B cell (primary cell): ENCODE measurements around the gene TTLL5. TPM values are rescaled to one million over a fixed set of nuclear protein-coding genes. Genes with fewer than 3 reads are reported as not detected.

Experiments used
- ATAC-seq: fragments of 200-7000 bp; cut with Tn5 transposase; one replicate; pipeline ENCODE4 v1.10.0; 2021; ENCODE audit warnings: low read depth, mild to moderate bottlenecking, moderate number of reproducible peaks, moderate library complexity
- CTCF ChIA-PET: fragments of 350-600 bp; sonication (Branson Sonifier 250); formaldehyde crosslinking; loops from one replicate; lab custom pipeline; 2021; ENCODE audit warnings: antibody characterized with exemption, inconsistent platforms; lab: Charles Lee
- POLR2A ChIA-PET: fragments of 350-600 bp; sonication (Branson Sonifier 250); formaldehyde crosslinking; loops from one replicate; lab custom pipeline; 2021; ENCODE audit warnings: antibody characterized with exemption; lab: Charles Lee
- DNase-seq: peaks from one replicate; pipeline ENCODE4 v3.0.0; 2013
- H2AFZ ChIP-seq: 2 replicates; pipeline ENCODE4 v1.6.1; 2012; ENCODE audit warnings: mild to moderate bottlenecking, low read depth, low read length; ENCODE audit not compliant: insufficient read depth, poor library complexity, severe bottlenecking
- H3K27ac ChIP-seq, 2 donors: 1 replicate in 1 of 2; 2 replicates in 1 of 2; pipeline ENCODE4 v1.5.1; 2012 to 2013; ENCODE audit warnings: low read length in 2 of 2, mild to moderate bottlenecking in 2 of 2, moderate library complexity in 1 of 2
- H3K27me3 ChIP-seq, 4 experiments: fragments of 200-600 bp in 1 of 4; sonication (generic) in 1 of 4; replicated peaks in 1 of 4; 1 replicate in 2 of 4; 2 replicates in 2 of 4; pipeline versions ENCODE4 v1.6.1 to v1.7.0; 2013 to 2016; ENCODE audit warnings: low read length in 3 of 4, mild to moderate bottlenecking in 2 of 4, mixed read lengths in 1 of 4, moderate library complexity in 1 of 4; ENCODE audit not compliant: insufficient read depth in 4 of 4, control insufficient read depth in 3 of 4; ENCODE audit errors: control extremely low read depth in 1 of 4
- H3K36me3 ChIP-seq, 2 experiments: replicated peaks in 1 of 2; 1 replicate in 1 of 2; 2 replicates in 1 of 2; pipeline versions ENCODE4 v1.6.1 to v1.7.1; 2013; ENCODE audit warnings: low read length in 1 of 2; ENCODE audit not compliant: insufficient read depth in 2 of 2, control insufficient read depth in 1 of 2; ENCODE audit errors: control extremely low read depth in 1 of 2, extremely low read depth in 1 of 2
- H3K4me1 ChIP-seq, 2 donors: fragments of 200-600 bp in 1 of 2; sonication (generic) in 1 of 2; 1 replicate in 1 of 2; 2 replicates in 1 of 2; pipeline versions ENCODE4 v1.5.1 to v1.6.1; 2013 to 2017; ENCODE audit warnings: low read length in 2 of 2; ENCODE audit not compliant: control insufficient read depth in 2 of 2, insufficient read depth in 2 of 2
- H3K4me2 ChIP-seq: replicated peaks from 2 replicates; pipeline ENCODE3; 2012; ENCODE audit warnings: mild to moderate bottlenecking, low read depth, low read length; ENCODE audit not compliant: poor library complexity, severe bottlenecking
- H3K4me3 ChIP-seq, 5 experiments: fragments of 200-600 bp in 1 of 5; sonication (generic) in 1 of 5; 1 replicate in 3 of 5; 2 replicates in 2 of 5; pipeline versions ENCODE4 v1.5.1 to v1.7.0; 2011 to 2016; ENCODE audit warnings: low read length in 4 of 5, mild to moderate bottlenecking in 4 of 5, low read depth in 2 of 5, control low read depth in 1 of 5, moderate library complexity in 1 of 5; ENCODE audit not compliant: insufficient read depth in 1 of 5; ENCODE audit errors: control extremely low read depth in 1 of 5, extremely low read depth in 1 of 5
- H3K79me2 ChIP-seq: fragments of 200-600 bp; sonication (generic); one replicate; pipeline ENCODE4 v1.6.0; 2016; ENCODE audit warnings: low read length; ENCODE audit not compliant: control insufficient read depth, insufficient read depth
- H3K9ac ChIP-seq: fragments of 200-600 bp; sonication (generic); 2 replicates; pipeline ENCODE4 v1.6.1; 2017; ENCODE audit warnings: mild to moderate bottlenecking, low read length, moderate library complexity
- H3K9me3 ChIP-seq, 3 donors: one replicate each; pipeline versions ENCODE4 v1.6.1 to v1.7.1; 2013; ENCODE audit warnings: low read length in 2 of 3; ENCODE audit not compliant: control insufficient read depth in 2 of 3, insufficient read depth in 1 of 3; ENCODE audit errors: control extremely low read depth in 1 of 3
- H4K20me1 ChIP-seq: 2 replicates; pipeline ENCODE4 v1.6.0; 2012; ENCODE audit warnings: mild to moderate bottlenecking, low read length; ENCODE audit not compliant: insufficient read depth, control insufficient read depth, poor library complexity, severe bottlenecking
- H3K27ac Mint-ChIP-seq: one replicate; pipeline ENCODE4 v1.8.0; 2021; ENCODE audit warnings: mixed read lengths
- H3K27me3 Mint-ChIP-seq: one replicate; pipeline ENCODE4 v1.8.0; 2021; ENCODE audit warnings: mixed read lengths
- H3K4me1 Mint-ChIP-seq: one replicate; pipeline ENCODE4 v1.8.0; 2021; ENCODE audit warnings: mixed read lengths
- H3K4me3 Mint-ChIP-seq: one replicate; pipeline ENCODE4 v1.8.0; 2021; ENCODE audit warnings: mixed read lengths
- H3K9me3 Mint-ChIP-seq: one replicate; pipeline ENCODE4 v1.8.0; 2022; ENCODE audit warnings: mixed read lengths; ENCODE audit not compliant: insufficient read depth
- CTCF ChIP-seq: fragments of 200-600 bp; IDR thresholded peaks from one replicate; pipeline ENCODE4 v1.8.0; 2022; ENCODE audit warnings: antibody characterized with exemption, mild to moderate bottlenecking
- EZH2 ChIP-seq: IDR thresholded peaks from 2 replicates; pipeline ENCODE4 v1.6.1; 2012; ENCODE audit warnings: borderline replicate concordance, low read depth, mild to moderate bottlenecking, moderate library complexity, low read length; ENCODE audit not compliant: insufficient read depth, poor library complexity, severe bottlenecking
- WGBS: methylation state at CpG from one replicate; pipeline ENCODE4 v1.1.5; 2013; ENCODE audit warnings: missing lambda C conversion rate; ENCODE audit not compliant: insufficient coverage; 5-methylcytosine and 5-hydroxymethylcytosine counted together
- intact Hi-C: fragments of 100-400 bp; cut with micrococcal nuclease; formaldehyde crosslinking; loops from one replicate; pipeline ENCODE4 v1.10.0; 2022
- polyA plus RNA-seq: library from polyadenylated mRNA; depleted of rRNA; stranded (reverse); fragments of >200 nt; gene quantifications from 2 replicates; pipeline ENCODE4 v1.2.3, GENCODE V29; 2012
- total RNA-seq, 2 donors: library from RNA; stranded (reverse); fragments of 120-200 nt in 1 of 2; gene quantifications; 1 replicate in 1 of 2; 2 replicates in 1 of 2; pipeline versions ENCODE4 v1.2.3 to v1.2.4, GENCODE V29; 2013 to 2022

Gene TTLL5
- total and polyA plus RNA-seq, 2 donors (not counting 1 experiment from before 2014, with no cell fraction given): 10.9 to 50.9 TPM

DNA sequence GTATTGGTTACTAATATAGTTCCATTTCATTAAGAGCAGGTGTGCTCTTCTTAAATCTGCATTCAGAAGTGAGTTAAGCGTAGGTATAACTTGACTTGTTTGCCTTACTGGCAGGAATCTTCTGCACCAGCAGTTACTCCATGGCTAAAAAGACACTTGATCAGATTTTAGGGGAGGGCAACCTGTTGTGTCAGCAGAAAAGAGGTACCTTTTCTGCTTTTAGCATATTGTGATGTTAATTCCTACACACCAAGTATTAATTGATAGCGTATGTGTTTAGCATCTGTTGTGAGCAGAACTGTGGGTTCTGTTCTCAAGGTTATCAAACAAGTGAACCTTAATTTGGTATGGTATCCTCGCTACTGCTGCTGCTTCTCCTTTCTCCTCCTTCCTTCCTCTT is 38.3 kb downstream of the TTLL5 start:
- no peak for TF ChIP-seq EZH2
- no peak for TF ChIP-seq CTCF
- no peaks in the 10 kb centered on the region for H3K4me1 ChIP-seq

DNA sequence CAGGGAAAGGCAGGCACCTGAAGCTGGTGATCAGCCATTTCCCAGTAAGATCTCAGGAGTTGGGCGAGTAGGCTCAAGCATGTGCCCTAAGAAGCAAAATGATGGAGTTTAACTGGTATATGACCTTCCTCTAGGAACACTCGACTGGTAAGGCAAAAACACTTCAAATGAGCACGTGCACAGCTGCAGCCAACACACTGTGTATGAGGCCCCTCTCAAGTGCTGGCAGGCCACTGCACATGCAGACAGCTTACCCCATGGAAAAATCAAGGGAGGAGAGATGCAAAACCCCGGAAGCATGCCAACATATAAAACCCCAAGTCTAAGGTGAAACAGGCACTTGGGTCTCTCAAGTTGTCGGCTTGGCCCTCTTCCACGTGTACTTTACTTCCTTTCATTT is 39.2 kb downstream of the TTLL5 start:
- no peak for ATAC-seq
- POLR2A ChIA-PET: no interaction called here
- Histone ChIP-seq H3K4me2 (no peak overlapping the region), H3K36me3 (peaks cover 2 to 13% of the 10 kb centered on the region in 2 experiments), H3K4me1 (no peaks in the 10 kb centered on the region), H2AFZ (no peak overlapping the region), H3K79me2 (no peaks in the 10 kb centered on the region), H3K27me3 (no peaks in the 10 kb centered on the region), H3K27ac (no peak overlapping the region), H3K9me3 (peaks cover 0 to 1% (median 0%) of the 10 kb centered on the region in 3 donors), H3K9ac (no peak overlapping the region), H4K20me1 (no peaks in the 10 kb centered on the region), H3K4me3 (no peak overlapping the region)
- CTCF ChIA-PET: no interaction called here
- H3K9me3 Mint-ChIP-seq: peaks cover 3% of the 10 kb centered on the region
- no peaks in the 10 kb centered on the region for H3K27me3 Mint-ChIP-seq
- no peak for TF ChIP-seq EZH2
- TF ChIP-seq CTCF: no peak
- DNase-seq: no peak
- H3K4me1 Mint-ChIP-seq: peaks cover 4% of the 10 kb centered on the region
- intact Hi-C loops: no loop called here
- WGBS: 99% methylated on average over 6 of the region's 6 CpGs
- H3K4me3 Mint-ChIP-seq: no peak overlapping the region
- no peak overlapping the region for H3K27ac Mint-ChIP-seq

More for the DNA sequence above, 38.3 kb downstream of the TTLL5 start:
- Histone ChIP-seq H3K4me2 (no peak overlapping the region), H3K9me3 (peaks cover 0 to 6% (median 0%) of the 10 kb centered on the region in 3 donors), H3K79me2 (no peaks in the 10 kb centered on the region), H4K20me1 (no peaks in the 10 kb centered on the region), H2AFZ (no peak overlapping the region), H3K27me3 (no peaks in the 10 kb centered on the region), H3K9ac (no peak overlapping the region), H3K27ac (no peak overlapping the region), H3K36me3 (peaks cover 0 to 13% of the 10 kb centered on the region in 2 experiments), H3K4me3 (no peak overlapping the region)
- Mint-ChIP-seq H3K27ac (no peak overlapping the region), H3K4me3 (no peak overlapping the region), H3K27me3 (no peaks in the 10 kb centered on the region), H3K4me1 (peaks cover 4% of the 10 kb centered on the region), H3K9me3 (peaks cover 3% of the 10 kb centered on the region)
- CTCF ChIA-PET: no interaction called here
- intact Hi-C loops: no loop called here
- POLR2A ChIA-PET: no interaction called here
- no peak for DNase-seq
- 100% methylated on average over 1 of the region's 3 CpGs for WGBS
- no peak for ATAC-seq
